ENCODE measurements around the gene FBLN7.
"Not testable (repeated sequence)": the region's sequence is repeated elsewhere in the genome, so short reads cannot be mapped to it uniquely, and the experiment has no call there.

The FBLN7 gene

DNA sequence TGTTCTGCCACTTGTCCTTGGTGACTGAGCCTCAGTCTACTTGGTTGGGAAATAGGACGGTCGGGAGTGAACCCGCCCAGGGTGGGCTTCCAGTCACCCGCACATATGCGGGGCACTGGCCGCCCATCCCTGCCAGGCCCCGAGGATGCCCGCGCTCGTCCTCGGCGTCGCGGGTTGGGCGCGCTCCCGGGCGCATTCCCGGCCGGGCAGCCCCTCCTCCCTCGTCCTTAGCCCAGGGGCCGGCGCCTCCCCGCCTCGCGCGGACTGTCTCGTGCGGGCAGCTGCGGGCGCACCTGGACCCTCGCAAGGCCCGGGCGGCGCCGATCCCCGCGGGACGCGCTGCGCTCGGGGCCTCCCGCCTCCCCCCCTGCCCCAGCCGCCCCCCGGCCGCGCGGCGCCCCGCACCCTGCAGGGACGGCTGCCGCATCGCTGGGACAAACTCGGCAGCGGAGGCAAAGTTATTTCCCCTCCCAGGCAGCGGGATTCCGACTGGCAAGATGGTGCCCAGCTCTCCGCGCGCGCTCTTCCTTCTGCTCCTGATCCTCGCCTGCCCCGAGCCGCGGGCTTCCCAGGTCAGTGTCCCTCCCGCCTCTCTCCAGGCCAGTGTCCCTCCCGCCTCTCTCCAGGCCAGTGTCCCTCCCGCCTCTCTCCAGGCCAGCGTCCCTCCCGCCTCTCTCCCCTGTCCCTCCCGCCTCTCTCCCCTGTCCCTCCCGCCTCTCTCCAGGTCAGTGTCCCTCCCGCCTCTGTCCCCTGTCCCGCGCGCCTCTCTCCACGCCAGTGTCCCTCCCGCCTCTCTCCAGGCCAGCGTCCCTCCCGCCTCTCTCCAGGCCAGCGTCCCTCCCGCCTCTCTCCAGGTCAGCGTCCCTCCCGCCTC is at the start of gene FBLN7:
Gene FBLN7 (plus strand): TSS at position 227 of the 874 bp plus-strand sequence. CDS start 271 bp downstream, at position 498.
- no peak for DNase-seq

DNA sequence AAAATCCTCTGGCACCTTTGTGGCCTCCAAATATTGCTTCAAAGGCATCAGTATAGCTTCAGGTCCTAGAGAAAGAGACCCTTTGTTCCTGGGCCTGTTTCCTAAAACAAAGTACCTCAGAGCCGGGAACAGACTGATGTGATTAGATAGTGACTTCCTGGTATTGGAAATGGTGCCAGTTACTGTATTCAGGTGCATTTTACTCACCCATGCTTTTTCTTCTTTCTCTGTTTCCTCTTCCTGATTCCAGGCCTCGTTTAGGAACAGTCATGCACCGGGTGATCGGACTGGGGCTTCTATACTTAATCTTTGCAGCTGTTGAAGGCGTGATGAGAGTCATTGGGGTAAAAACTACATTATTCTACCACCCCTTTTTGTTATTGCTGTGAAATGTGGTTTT is 48.8 kb upstream of the FBLN7 start:
- no peak for DNase-seq

DNA sequence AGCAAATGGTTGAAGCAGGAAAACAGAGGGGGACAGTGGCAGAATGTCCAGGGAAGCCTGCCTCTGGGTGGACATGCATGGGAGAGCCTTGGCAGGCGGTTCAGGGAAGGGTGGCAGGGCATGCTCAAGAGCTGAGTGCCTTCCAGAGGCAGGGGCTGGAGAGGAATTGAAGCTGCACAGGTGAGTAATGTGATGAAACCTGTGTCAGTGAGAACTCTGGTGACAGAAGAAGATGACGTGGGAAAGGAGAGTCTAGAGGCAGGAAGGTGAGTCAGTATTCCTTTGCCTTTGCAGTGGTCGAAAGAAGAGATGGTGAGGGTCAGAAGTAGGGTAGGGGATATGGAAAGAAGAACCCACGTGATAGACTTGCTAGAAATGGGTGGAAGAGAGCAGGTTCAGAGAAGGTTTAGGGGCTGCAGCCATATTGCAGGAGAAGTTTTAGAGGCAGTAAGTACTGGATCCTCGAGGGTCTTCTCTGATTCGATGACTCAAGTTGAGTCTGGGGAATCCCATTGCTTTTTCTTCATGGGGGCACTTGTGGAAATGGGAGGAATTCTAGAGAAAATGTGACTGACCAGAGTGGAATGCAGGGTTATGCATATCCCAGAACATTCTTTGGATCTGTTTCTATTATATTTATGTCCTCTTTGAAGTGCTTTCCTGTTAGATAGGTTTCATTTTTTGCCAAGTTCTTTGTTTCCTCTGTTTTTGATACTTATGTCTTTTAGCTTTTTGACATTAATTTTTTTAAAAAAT is 45.7 kb upstream of the FBLN7 start:
- no peak for DNase-seq

GRCh38 chr2:112093216-112093615 is 45.0 kb upstream of the FBLN7 start:
- DNase-seq = no peak

DNA sequence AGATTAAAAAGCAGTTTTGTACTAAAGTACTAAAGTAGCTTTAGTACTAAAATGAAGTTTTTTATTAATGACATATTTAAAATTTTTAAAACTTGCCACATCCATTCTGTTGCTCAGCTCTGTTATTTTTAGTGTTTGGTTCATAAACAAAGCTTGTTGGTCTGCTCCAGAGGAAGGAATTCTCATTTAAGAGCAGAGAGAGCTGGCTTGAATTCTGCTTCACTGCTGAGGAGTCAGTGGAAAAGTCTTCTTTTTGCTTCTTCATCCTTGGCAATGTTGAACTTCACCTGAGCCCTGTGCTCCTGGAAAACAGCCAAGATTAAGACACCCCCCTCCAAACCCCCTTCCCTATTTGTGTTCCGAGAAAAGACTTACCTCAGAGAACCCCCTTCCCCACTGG is 42.5 kb upstream of the FBLN7 start:
- no peak for DNase-seq

GRCh38 chr2:112096098-112096497 is 42.1 kb upstream of the FBLN7 start:
- no peak for DNase-seq

- no peak for DNase-seq
Measured at GRCh38 chr2:112108178-112108832, 29.9 kb upstream of the FBLN7 start.

DNA sequence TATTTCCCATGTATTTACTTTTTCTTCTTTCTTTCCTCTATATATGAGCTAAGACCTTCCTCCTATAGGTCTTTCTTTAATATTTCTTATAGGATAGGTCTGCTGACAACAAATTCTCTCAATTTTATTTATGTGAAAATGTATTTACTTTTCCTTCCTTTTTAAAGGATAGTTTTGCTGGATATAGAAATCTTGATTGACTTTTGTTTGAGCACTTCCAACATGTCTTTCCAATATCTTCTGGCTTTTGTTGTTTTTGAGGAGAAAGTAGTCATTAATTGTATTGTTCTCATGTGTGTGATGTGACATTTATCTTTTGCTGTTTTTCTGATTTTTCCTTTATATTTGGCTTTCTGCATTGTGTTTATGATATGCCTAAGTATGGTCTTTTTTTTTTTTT is 28.9 kb upstream of the FBLN7 start:
- DNase-seq = no peak

GRCh38 chr2:112110966-112111365 is 27.2 kb upstream of the FBLN7 start:
- DNase-seq = no peak

DNA sequence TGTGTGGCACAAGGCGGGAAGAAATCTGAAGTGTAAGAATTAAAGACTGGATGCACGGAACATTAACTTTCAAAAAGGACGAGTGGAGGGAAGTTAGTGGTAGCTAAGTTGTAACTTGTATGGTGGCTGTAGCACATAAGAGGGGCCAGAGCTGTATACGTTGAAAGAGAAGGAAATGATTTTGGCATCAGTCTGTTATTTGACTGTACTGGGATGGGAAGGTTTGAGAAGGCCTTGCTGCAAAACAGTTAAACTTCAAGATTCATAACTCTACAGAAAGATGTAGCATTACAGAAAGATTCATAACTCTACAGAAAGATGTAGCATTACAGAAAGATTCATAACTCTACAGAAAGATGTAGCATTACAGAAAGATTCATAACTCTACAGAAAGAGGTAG is 24.8 kb upstream of the FBLN7 start:
- not testable (repeated sequence) for DNase-seq

DNA sequence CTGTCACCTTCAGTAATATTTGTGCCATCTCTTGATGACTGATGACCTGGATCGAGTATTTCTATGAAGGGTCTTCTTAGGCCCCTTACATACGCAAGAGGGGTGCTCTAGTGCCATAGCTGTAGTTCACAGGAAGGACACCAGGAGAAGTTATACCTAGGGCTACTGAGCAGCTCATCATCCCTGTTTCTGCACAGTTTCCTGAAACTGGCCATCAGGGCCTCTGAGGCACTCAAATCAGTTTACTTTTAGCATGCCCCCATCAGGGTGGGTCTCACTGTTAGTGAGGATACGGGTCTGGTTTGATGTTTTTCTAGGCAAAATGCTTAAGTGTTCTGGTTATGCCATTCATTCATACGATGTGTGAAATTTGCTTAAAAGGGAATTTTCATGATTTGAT is 20.0 kb upstream of the FBLN7 start:
- DNase-seq = no peak

DNA sequence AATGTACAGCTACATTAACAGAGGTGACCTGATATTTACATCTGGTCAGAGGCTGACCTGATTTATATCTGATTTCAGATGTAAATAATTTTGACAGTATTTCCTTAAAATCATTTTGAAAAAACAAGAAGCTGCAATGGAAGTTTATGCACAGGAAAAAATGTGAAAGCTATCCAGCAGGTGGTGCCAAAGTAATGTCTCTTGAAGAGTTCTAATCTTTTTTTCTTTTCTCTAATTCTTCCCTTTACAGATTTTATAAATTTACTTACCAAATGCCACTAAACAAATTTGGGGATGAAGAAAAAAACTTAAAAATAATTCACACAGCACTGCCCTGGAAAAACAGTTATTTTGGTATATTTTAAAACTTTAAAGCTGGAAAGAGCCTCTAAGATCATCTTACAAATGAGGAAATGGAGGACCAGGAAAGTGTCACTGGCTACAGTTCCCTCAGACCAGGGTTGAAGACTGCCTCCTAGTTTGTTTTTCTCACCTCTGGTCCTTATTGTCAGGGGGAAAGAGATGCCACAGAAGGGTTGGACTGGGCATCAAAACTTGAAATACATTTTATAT is 16.4 kb upstream of the FBLN7 start:
- DNase-seq = peak; percentile 52

DNA sequence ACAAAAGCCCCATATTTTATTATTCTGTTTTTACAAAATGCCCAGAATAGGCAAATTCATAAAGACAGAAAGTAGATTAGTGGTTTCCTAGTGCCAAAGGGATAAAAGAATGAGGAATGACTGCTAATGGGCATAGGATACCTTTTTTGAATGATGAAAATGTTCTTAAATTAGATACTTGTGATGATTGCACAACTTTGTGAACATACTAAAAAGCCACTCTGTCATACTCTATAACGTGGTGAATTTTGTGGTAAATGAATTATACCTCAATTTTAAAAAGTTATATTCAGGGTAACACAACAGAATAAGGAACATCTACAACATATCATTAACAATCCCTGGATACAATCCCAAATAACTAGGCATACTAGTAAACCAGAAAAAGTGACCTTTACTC is 9.1 kb upstream of the FBLN7 start:
- DNase-seq = no peak

- DNase-seq = no peak
Measured at GRCh38 chr2:112133344-112133743, 4.8 kb upstream of the FBLN7 start.

- DNase-seq = no peak
Measured at GRCh38 chr2:112134120-112134519, 4.1 kb upstream of the FBLN7 start.

DNA sequence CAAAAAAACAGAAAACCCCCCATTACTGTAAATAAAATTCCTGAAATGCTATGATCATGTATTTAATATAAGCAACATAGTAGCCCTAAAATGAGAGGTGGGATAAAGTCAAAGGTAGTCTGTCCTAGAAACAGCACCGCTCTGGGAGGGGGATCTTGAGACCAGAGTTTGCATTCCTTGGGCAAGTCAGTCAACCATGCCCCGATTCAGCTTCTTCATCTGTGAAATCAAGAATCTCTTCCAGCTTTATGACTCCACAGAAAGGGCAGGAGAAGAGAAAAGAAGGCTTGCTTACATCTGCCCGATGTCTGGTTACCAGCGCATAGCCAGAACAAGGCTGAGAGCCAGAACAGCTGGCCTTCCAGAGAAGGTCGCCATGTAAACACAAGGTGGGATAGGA is 2.1 kb upstream of the FBLN7 start:
- no peak for DNase-seq

GRCh38 chr2:112137516-112138158 is 548 bp upstream of the FBLN7 start:
- DNase-seq = no peak

DNA sequence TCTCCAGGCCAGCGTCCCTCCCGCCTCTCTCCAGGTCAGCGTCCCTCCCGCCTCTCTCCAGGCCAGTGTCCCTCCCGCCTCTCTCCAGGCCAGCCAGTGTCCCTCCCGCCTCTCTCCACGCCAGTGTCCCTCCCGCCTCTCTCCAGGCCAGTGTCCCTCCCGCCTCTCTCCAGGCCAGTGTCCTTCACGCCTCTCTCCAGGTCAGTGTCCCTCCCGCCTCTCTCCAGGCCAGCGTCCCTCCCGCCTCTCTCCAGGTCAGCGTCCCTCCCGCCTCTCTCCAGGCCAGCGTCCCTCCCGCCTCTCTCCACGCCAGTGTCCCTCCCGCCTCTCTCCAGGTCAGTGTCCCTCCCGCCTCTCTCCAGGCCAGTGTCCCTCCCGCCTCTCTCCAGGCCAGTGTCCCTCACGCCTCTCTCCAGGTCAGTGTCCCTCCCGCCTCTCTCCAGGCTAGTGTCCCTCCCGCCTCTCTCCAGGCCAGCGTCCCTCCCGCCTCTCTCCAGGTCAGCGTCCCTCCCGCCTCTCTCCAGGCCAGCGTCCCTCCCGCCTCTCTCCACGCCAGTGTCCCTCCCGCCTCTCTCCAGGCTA is 939 bp downstream of the FBLN7 start:
- not testable (repeated sequence) for DNase-seq

- DNase-seq = not testable (repeated sequence)
Measured at GRCh38 chr2:112139661-112140204, 1.5 kb downstream of the FBLN7 start.

- no peak for DNase-seq
Measured at GRCh38 chr2:112140205-112140802, 2.1 kb downstream of the FBLN7 start.

- DNase-seq = no peak
Measured at GRCh38 chr2:112140899-112141625, 2.9 kb downstream of the FBLN7 start.
